Measurements from ENCODE around the gene GPATCH1. TPM values are rescaled to one million over a fixed set of nuclear protein-coding genes. Genes with fewer than 3 reads are reported as not detected.

GPATCH1 gene
- total and polyA plus RNA-seq, 2 of the 4 experiments (the other 2 are of a cell fraction), result 5.1 to 7.5 TPM

DNA sequence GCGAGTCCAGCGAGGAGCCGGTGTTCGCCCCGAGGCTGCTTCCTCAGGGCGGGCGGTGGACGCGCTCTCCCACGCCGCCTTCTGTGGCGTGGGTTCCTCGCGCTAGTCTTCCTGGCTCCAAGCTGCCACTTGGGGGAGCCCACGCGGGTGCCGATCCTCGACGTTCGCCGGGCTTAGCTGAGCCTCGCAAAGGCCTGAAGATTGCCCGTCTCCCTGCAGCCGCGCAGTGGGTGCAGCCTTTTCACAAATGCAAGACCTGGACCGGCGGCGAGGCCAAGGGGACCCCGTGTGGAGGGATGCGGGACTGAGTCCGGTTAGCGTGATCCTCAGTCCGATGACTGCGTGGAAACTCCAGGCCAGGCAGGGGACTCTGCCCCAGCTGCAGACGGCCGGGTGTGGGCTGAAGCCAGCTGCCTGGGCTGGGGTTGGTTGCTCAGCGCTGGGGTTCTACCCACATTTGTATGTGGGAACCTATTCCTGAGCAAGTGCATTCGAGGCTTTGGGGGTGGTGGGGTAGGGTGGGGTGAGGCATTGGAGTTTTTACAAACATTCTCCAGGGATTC is 96.5 kb downstream of the GPATCH1 start (continued):
- TF ChIP-seq, protein P1, sequence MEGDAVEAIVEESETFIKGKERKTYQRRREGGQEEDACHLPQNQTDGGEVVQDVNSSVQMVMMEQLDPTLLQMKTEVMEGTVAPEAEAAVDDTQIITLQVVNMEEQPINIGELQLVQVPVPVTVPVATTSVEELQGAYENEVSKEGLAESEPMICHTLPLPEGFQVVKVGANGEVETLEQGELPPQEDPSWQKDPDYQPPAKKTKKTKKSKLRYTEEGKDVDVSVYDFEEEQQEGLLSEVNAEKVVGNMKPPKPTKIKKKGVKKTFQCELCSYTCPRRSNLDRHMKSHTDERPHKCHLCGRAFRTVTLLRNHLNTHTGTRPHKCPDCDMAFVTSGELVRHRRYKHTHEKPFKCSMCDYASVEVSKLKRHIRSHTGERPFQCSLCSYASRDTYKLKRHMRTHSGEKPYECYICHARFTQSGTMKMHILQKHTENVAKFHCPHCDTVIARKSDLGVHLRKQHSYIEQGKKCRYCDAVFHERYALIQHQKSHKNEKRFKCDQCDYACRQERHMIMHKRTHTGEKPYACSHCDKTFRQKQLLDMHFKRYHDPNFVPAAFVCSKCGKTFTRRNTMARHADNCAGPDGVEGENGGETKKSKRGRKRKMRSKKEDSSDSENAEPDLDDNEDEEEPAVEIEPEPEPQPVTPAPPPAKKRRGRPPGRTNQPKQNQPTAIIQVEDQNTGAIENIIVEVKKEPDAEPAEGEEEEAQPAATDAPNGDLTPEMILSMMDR (conservative IDR thresholded peaks at IDR 0.05; ENCODE audit: low read depth, low read length), result peak; percentile 50

Small RNAs within 50 kb of the gene (microRNA-seq; reads per million reads assigned to microRNA genes)
- gene AC008521.1 (ENCODE audit: insufficient read depth, insufficient read length) (not detected), gene AC008521.2 (ENCODE audit: insufficient read depth, insufficient read length) (not detected)

Small RNAs within 50 kb of the gene (small RNA-seq; reads per million reads assigned to genes)
- gene AC008521.1, result 0 reads per million in 5 experiments
- gene AC008521.2, result 0 reads per million in 5 experiments

Other genes starting within 250 kb of the GPATCH1 start
- gene SLC7A9, start 211.4 kb upstream of the GPATCH1 start, total RNA-seq (2012; rRNA removed), result not detected in 2 replicates
- not detected in 2 replicates for gene SLC7A9, start 211.4 kb upstream of the GPATCH1 start, polyA plus RNA-seq (2012; rRNA removed)
- gene CEP89, start 109.2 kb upstream of the GPATCH1 start, total RNA-seq (2012; rRNA removed), result 5.8 and 7.2 TPM in 2 replicates
- 15.7 and 17.4 TPM in 2 replicates for gene CEP89, start 109.2 kb upstream of the GPATCH1 start, polyA plus RNA-seq (2012; rRNA removed)
- 2.2 TPM in 2 replicates for gene FAAP24, start 108.9 kb upstream of the GPATCH1 start, total RNA-seq (2012; rRNA removed)
- gene FAAP24, start 108.9 kb upstream of the GPATCH1 start, polyA plus RNA-seq (2012; rRNA removed), result 2.3 and 2.6 TPM in 2 replicates
- gene RHPN2, start 16.3 kb upstream of the GPATCH1 start, total RNA-seq (2012; rRNA removed), result 2.2 and 2.3 TPM in 2 replicates
- 3.1 and 4.0 TPM in 2 replicates for gene RHPN2, start 16.3 kb upstream of the GPATCH1 start, polyA plus RNA-seq (2012; rRNA removed)
- not detected in 2 replicates for gene WDR88, start 50.9 kb downstream of the GPATCH1 start, total RNA-seq (2012; rRNA removed)
- not detected in 2 replicates for gene WDR88, start 50.9 kb downstream of the GPATCH1 start, polyA plus RNA-seq (2012; rRNA removed)
- 8.4 and 8.6 TPM in 2 replicates for gene LRP3, start 113.1 kb downstream of the GPATCH1 start, total RNA-seq (2012; rRNA removed)
- 20.2 and 25.7 TPM in 2 replicates for gene LRP3, start 113.1 kb downstream of the GPATCH1 start, polyA plus RNA-seq (2012; rRNA removed)
- gene SLC7A10, start 144.7 kb downstream of the GPATCH1 start, total RNA-seq (2012; rRNA removed), result not detected in 2 replicates
- gene SLC7A10, start 144.7 kb downstream of the GPATCH1 start, polyA plus RNA-seq (2012; rRNA removed), result not detected in 2 replicates
- gene CEBPA, start 221.4 kb downstream of the GPATCH1 start, total RNA-seq (2012; rRNA removed), result under 0.01 TPM in 1 of 2 replicates, not detected in the other
- gene CEBPA, start 221.4 kb downstream of the GPATCH1 start, polyA plus RNA-seq (2012; rRNA removed), result 0.04 and 0.09 TPM in 2 replicates

Measured in IMR-90 (cell line).